Stomach (tissue), 4 donors: Measurements from ENCODE around the gene PRKCZ.

Experiments
- POLR2A ChIP-seq, 4 donors: fragments of 450-650 bp; IDR thresholded peaks; one replicate each; pipeline ENCODE4 v1.6.1; 2016; ENCODE audit warnings: antibody characterized with exemption in 4 of 4, control low read depth in 2 of 4, mild to moderate bottlenecking in 1 of 4, moderate library complexity in 1 of 4
- TF ChIP-seq, protein P1 (sequence below), 7 experiments: fragments of 450-650 bp in 4 of 7; fragments of 200-600 bp in 3 of 7; sonication (generic) in 3 of 7; IDR thresholded peaks; one replicate each; pipeline ENCODE4 v1.5.1; 2016 to 2019; ENCODE audit warnings: antibody characterized with exemption in 7 of 7, control low read depth in 2 of 7, mild to moderate bottlenecking in 1 of 7

DNA sequence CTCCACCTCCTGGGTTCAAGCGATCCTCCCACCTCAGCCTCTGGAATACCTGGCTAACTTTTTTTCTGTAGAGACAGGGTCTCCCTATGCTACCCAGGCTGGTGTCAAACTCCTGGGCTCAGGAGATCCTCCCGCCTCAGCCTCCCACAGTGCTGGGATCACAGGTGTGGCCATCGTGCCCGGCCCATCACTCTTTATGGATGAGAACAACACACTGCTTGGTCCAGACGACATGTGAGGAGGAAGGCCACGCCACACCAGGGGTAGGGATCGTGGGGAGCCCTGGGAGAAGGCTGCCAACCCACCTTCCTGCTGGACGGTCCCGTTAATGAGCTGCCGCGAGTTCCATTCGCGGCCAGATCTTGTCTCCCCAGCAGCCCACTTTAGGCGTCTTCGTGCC is 36.0 kb upstream of the PRKCZ start:
- TF ChIP-seq POLR2A (IDR thresholded peaks at IDR 0.05) = no peak
- TF ChIP-seq, protein P1, sequence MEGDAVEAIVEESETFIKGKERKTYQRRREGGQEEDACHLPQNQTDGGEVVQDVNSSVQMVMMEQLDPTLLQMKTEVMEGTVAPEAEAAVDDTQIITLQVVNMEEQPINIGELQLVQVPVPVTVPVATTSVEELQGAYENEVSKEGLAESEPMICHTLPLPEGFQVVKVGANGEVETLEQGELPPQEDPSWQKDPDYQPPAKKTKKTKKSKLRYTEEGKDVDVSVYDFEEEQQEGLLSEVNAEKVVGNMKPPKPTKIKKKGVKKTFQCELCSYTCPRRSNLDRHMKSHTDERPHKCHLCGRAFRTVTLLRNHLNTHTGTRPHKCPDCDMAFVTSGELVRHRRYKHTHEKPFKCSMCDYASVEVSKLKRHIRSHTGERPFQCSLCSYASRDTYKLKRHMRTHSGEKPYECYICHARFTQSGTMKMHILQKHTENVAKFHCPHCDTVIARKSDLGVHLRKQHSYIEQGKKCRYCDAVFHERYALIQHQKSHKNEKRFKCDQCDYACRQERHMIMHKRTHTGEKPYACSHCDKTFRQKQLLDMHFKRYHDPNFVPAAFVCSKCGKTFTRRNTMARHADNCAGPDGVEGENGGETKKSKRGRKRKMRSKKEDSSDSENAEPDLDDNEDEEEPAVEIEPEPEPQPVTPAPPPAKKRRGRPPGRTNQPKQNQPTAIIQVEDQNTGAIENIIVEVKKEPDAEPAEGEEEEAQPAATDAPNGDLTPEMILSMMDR (IDR thresholded peaks at IDR 0.05) = no peak
